Pancreas (tissue), 10 donors: Measurements from ENCODE around the gene ZYG11B. TPM values are rescaled to one million over a fixed set of nuclear protein-coding genes. Genes with fewer than 3 reads are reported as not detected.
"Not testable (repeated sequence)": the region's sequence is repeated elsewhere in the genome, so short reads cannot be mapped to it uniquely, and the experiment has no call there.

Experiments used
- ATAC-seq, 4 donors: fragments of 200-7000 bp; cut with Tn5 transposase; one replicate each; pipeline versions ENCODE4 v1.8.0 to v1.9.1; 2020; ENCODE audit warnings: mild to moderate bottlenecking in 4 of 4, moderate library complexity in 4 of 4
- DNase-seq, 6 donors: peaks; one replicate each; pipeline ENCODE4 v3.0.0-alpha.2; 2020
- FAIRE-seq: peaks from 2 replicates; lab custom pipeline; 2012; peaks lifted over from hg19 to GRCh38; lab: Jason Lieb, UNC
- H3K27ac ChIP-seq, 4 donors: fragments of 200-600 bp; sonication (generic); 1 replicate in 3 of 4; 2 replicates in 1 of 4; pipeline versions ENCODE4 v1.5.0 to v1.8.0; 2020
- H3K27me3 ChIP-seq, 4 donors: fragments of 200-600 bp; one replicate each; pipeline ENCODE4 v1.8.0; 2021
- H3K36me3 ChIP-seq, 3 donors: fragments of 200-600 bp; sonication (generic) in 1 of 3; one replicate each; pipeline versions ENCODE4 v1.5.0 to v1.8.0; 2020 to 2021
- H3K4me1 ChIP-seq, 3 donors: fragments of 200-600 bp; one replicate each; pipeline ENCODE4 v1.8.0; 2021
- H3K4me3 ChIP-seq, 4 donors: fragments of 200-600 bp; sonication (generic) in 2 of 4; one replicate each; pipeline versions ENCODE4 v1.5.0 to v1.8.0; 2020 to 2021
- H3K9me3 ChIP-seq, 4 donors: fragments of 200-600 bp; one replicate each; pipeline ENCODE4 v1.8.0; 2021
- CTCF ChIP-seq, 4 donors: fragments of 200-600 bp; sonication (generic) in 3 of 4; IDR thresholded peaks; one replicate each; pipeline versions ENCODE4 v1.5.0 to v1.8.0; 2021; ENCODE audit warnings: antibody characterized with exemption in 4 of 4
- WGBS, 2 donors: extraction: QIAGEN DNeasy Blood & Tissue Kit; methylation state at CpG; one replicate each; pipeline ENCODE4 v1.1.7; 2013; 5-methylcytosine and 5-hydroxymethylcytosine counted together
- intact Hi-C, 3 donors: fragments of 100-400 bp; cut with DNase I; formaldehyde crosslinking; loops; one replicate each; pipeline versions ENCODE4 v1.11.1 to v1.14.2; 2022
- polyA plus RNA-seq, 2 donors: library from polyadenylated mRNA; stranded (reverse); fragments of 200-250 nt; gene quantifications; one replicate each; pipeline ENCODE4 v1.2.3, GENCODE V29; 2013
- total RNA-seq, 6 donors: library from RNA; stranded (reverse); fragmentation: NEBNext Ultra II Directional in 4 of 6; extraction: Animal tissue kit (Norgen Biotek cat#: 25700) in 4 of 6; gene quantifications; one replicate each; pipeline versions ENCODE4 v1.2.1 to v1.2.4, GENCODE V29; 2021 to 2023
- donor health status: healthy with polysubstance abuse.
- donor health status: DM: no; HTN: no; CAD: no; lungs with moderate emphysema.
- donor health status: DM: no; HTN: no; CAD: no.
- donor health status: control.
- donor health status: control.
- donor health status: Bipolar disorder and iron deficiency.
- donor health status: DM: yes; HTN: yes; CAD: no.
- donor health status: DM: no; HTN: no; CAD: no.
- donor health status: DM: no; HTN: no; CAD: no.
- donor health status: DM: yes; HTN: yes; CAD: no.

Gene ZYG11B
- total and polyA plus RNA-seq, 8 donors: 3.2 to 12.9 (median 7.2) TPM

- Histone ChIP-seq H3K9me3 (no peaks in the 10 kb centered on the region), H3K4me1 (no peaks in the 10 kb centered on the region), H3K36me3 (peaks cover 0 to 16% (median 0%) of the 10 kb centered on the region in 3 donors), H3K27me3 (no peaks in the 10 kb centered on the region), H3K4me3 (no peak overlapping the region), H3K27ac (no peak overlapping the region)
- FAIRE-seq (no peak), DNase-seq (no peak), ATAC-seq (no peak)
- no peak for TF ChIP-seq CTCF (IDR thresholded peaks at IDR 0.05)
- intact Hi-C loops: no loop called here
- WGBS, 2 donors: 97 to 99% methylated on average over 3 of the region's 3 CpGs
Measured at GRCh38 chr1:52798331-52798730, 72.1 kb downstream of the ZYG11B start.

- TF ChIP-seq CTCF (IDR thresholded peaks at IDR 0.05): no peak
- Histone ChIP-seq H3K4me3 (no peak overlapping the region), H3K4me1 (no peaks in the 10 kb centered on the region), H3K27me3 (no peaks in the 10 kb centered on the region), H3K9me3 (no peaks in the 10 kb centered on the region), H3K36me3 (peaks cover 0 to 16% (median 0%) of the 10 kb centered on the region in 3 donors), H3K27ac (no peak overlapping the region)
- FAIRE-seq: no peak
- intact Hi-C loops: no loop called here
- ATAC-seq: no peak
- DNase-seq: no peak
Measured at GRCh38 chr1:52801011-52801410, 74.8 kb downstream of the ZYG11B start.

- intact Hi-C loops, H3K4me3 ChIP-seq, H3K9me3 ChIP-seq, FAIRE-seq, H3K27me3 ChIP-seq, H3K4me1 ChIP-seq, DNase-seq, H3K27ac ChIP-seq, ATAC-seq: not testable (repeated sequence)
- WGBS, 2 donors: 86 to 87% methylated on average over 3 of the region's 3 CpGs
- peaks cover 0 to 12% (median 0%) of the 10 kb centered on the region in 3 donors for H3K36me3 ChIP-seq
Measured at GRCh38 chr1:52804083-52804482, 77.8 kb downstream of the ZYG11B start.

GRCh38 chr1:52814465-52814864 lies 88.2 kb downstream of the ZYG11B start:
- H3K4me3 ChIP-seq: no peak overlapping the region
- TF ChIP-seq CTCF (IDR thresholded peaks at IDR 0.05): no peak
- 79 to 85% methylated on average over 2 of the region's 2 CpGs for WGBS, 2 donors
- H3K9me3 ChIP-seq: no peaks in the 10 kb centered on the region
- no peak for FAIRE-seq
- ATAC-seq: no peak
- peaks cover 0 to 16% (median 4%) of the 10 kb centered on the region in 3 donors for H3K36me3 ChIP-seq
- H3K27me3 ChIP-seq: no peaks in the 10 kb centered on the region
- H3K4me1 ChIP-seq: no peaks in the 10 kb centered on the region
- DNase-seq: no peak
- intact Hi-C loops: no loop called here
- H3K27ac ChIP-seq: no peak overlapping the region

GRCh38 chr1:52820830-52821229 lies 94.6 kb downstream of the ZYG11B start:
- 94 to 96% methylated on average over 5 of the region's 5 CpGs for WGBS, 2 donors
- intact Hi-C loops, H3K27ac ChIP-seq, DNase-seq, FAIRE-seq, H3K9me3 ChIP-seq, ATAC-seq, H3K4me3 ChIP-seq, H3K4me1 ChIP-seq, H3K27me3 ChIP-seq: not testable (repeated sequence)
- peaks cover 0 to 18% (median 4%) of the 10 kb centered on the region in 3 donors for H3K36me3 ChIP-seq

- no peaks in the 10 kb centered on the region for H3K27me3 ChIP-seq
- no peaks in the 10 kb centered on the region for H3K9me3 ChIP-seq
- DNase-seq (no peak), ATAC-seq (no peak), FAIRE-seq (no peak)
- H3K36me3 ChIP-seq: peaks cover 0 to 15% (median 0%) of the 10 kb centered on the region in 3 donors
- 29 to 34% methylated on average over 1 of the region's 1 CpG for WGBS, 2 donors
- no peak overlapping the region for H3K4me3 ChIP-seq
- no peak overlapping the region for H3K27ac ChIP-seq
- intact Hi-C loops: no loop called here
- TF ChIP-seq CTCF (IDR thresholded peaks at IDR 0.05): no peak
- no peaks in the 10 kb centered on the region for H3K4me1 ChIP-seq
Measured at GRCh38 chr1:52825868-52826267, 99.6 kb downstream of the ZYG11B start.
